H1 (cell line): Measurements from ENCODE around the gene B4GALT5.

Experiments
- ASH2L ChIP-seq: fragments of 200-600, 300-600 bp; sonication (generic); IDR thresholded peaks from one replicate; pipeline ENCODE4 v1.7.1; 2017; ENCODE audit warnings: low read length
- BRCA1 ChIP-seq: IDR thresholded peaks from 2 replicates; pipeline ENCODE4 v1.6.1; 2012; ENCODE audit warnings: low read depth, low read length, improper control_type of control experiment
- CREB1 ChIP-seq: IDR thresholded peaks from 2 replicates; pipeline ENCODE4 v1.6.1; 2012; ENCODE audit warnings: inconsistent platforms
- EP300 ChIP-seq, 2 experiments: IDR thresholded peaks; 1 replicate in 1 of 2; 2 replicates in 1 of 2; pipeline ENCODE4 v1.6.1; 2011 to 2012; ENCODE audit warnings: low read depth in 2 of 2, low read length in 2 of 2, mild to moderate bottlenecking in 2 of 2, borderline replicate concordance in 1 of 2, inconsistent platforms in 1 of 2, moderate library complexity in 1 of 2
- EZH2 ChIP-seq: fragments of 200-600 bp; sonication (generic); IDR thresholded peaks from 2 replicates; pipeline ENCODE4 v1.7.1; 2012; ENCODE audit warnings: low read depth, mild to moderate bottlenecking, moderate library complexity, low read length, inconsistent platforms; ENCODE audit not compliant: severe bottlenecking
- GABPA ChIP-seq: IDR thresholded peaks from 2 replicates; pipeline ENCODE4 v1.6.1; 2011; ENCODE audit warnings: mild to moderate bottlenecking, low read length, moderate library complexity, borderline replicate concordance; ENCODE audit not compliant: insufficient read depth
- GTF2F1 ChIP-seq: IDR thresholded peaks from 2 replicates; pipeline ENCODE4 v1.6.1; 2012; ENCODE audit warnings: low read depth, low read length, improper control_type of control experiment, borderline replicate concordance
- POLR2AphosphoS5 ChIP-seq: IDR thresholded peaks from 2 replicates; pipeline ENCODE4 v1.6.1; 2011; ENCODE audit warnings: low read depth, low read length
- SP1 ChIP-seq: IDR thresholded peaks from 2 replicates; pipeline ENCODE4 v1.6.1; 2011; ENCODE audit warnings: low read depth, low read length
- SRF ChIP-seq: IDR thresholded peaks from 2 replicates; pipeline ENCODE4 v1.6.1; 2011; ENCODE audit warnings: mild to moderate bottlenecking, low read depth, low read length, moderate library complexity
- SUZ12 ChIP-seq: fragments of 200-600 bp; sonication (generic); IDR thresholded peaks from 2 replicates; pipeline ENCODE4 v1.6.1; 2012; ENCODE audit warnings: mild to moderate bottlenecking, inconsistent platforms, low read length, moderate library complexity, mixed read lengths
- TF ChIP-seq, protein P1 (sequence below), 3 experiments: IDR thresholded peaks; 1 replicate in 2 of 3; 2 replicates in 1 of 3; pipeline versions ENCODE4 v1.5.1 to v1.6.1; 2011; ENCODE audit warnings: low read length in 3 of 3, mild to moderate bottlenecking in 3 of 3, inconsistent platforms in 2 of 3, low read depth in 1 of 3, moderate library complexity in 1 of 3; ENCODE audit not compliant: insufficient read depth in 1 of 3; ENCODE audit errors: control extremely low read depth in 1 of 3
- TF ChIP-seq, protein P2 (sequence below): IDR thresholded peaks from 2 replicates; pipeline ENCODE4 v1.6.1; 2012; ENCODE audit warnings: inconsistent platforms
- TF ChIP-seq, protein P3 (sequence below): IDR thresholded peaks from 2 replicates; pipeline ENCODE4 v1.6.1; 2012; ENCODE audit warnings: inconsistent platforms

DNA sequence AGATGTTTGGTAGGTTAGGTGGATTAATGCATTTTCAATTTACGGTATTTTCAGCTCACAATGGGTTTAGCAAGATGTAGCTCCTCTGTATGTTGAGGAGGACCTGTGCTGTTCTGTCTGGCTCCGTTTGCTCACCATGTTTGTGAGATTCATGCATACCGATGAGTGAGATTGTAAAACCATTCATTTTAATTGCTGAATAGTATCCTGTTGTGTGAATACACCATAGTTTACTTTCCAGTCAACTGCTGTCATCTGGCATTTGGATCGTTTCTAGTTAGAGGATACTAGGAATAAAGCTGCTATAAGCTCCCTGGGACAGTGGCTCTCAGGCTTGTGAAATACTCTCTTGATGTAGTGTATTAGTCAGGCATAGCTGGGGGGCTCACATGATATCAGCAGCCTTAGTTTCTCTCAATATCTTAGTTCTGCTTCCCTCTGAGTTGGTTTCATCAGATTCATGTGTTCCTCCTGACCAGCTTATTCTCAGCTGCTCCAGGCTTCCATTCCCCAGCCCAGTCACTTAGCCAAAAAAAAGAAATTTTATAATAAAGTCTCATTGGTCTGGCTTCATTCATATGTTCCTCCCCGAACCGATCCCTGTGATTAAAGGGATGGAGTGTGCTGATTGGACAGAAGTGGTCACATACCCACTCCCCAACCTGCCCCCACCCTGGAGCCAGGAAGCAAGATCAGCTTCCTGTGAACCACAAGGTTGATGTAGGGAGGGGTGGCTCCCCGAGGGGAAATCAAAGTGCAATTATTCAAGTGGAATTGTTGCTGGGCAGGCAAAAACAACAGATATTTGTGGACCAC, 10.9 kb upstream of the B4GALT5 start:
- TF ChIP-seq SUZ12 (no peak), SRF (no peak), ASH2L (no peak), EZH2 (no peak), EP300 (IDR thresholded peaks at IDR 0.05; ENCODE audit: borderline replicate concordance in 1 of 2, low read depth in 2 of 2, low read length in 2 of 2) (no peak), BRCA1 (no peak), GABPA (no peak), CREB1 (no peak), GTF2F1 (no peak), SP1 (no peak), POLR2AphosphoS5 (no peak)
- TF ChIP-seq, protein P1, sequence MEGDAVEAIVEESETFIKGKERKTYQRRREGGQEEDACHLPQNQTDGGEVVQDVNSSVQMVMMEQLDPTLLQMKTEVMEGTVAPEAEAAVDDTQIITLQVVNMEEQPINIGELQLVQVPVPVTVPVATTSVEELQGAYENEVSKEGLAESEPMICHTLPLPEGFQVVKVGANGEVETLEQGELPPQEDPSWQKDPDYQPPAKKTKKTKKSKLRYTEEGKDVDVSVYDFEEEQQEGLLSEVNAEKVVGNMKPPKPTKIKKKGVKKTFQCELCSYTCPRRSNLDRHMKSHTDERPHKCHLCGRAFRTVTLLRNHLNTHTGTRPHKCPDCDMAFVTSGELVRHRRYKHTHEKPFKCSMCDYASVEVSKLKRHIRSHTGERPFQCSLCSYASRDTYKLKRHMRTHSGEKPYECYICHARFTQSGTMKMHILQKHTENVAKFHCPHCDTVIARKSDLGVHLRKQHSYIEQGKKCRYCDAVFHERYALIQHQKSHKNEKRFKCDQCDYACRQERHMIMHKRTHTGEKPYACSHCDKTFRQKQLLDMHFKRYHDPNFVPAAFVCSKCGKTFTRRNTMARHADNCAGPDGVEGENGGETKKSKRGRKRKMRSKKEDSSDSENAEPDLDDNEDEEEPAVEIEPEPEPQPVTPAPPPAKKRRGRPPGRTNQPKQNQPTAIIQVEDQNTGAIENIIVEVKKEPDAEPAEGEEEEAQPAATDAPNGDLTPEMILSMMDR (IDR thresholded peaks at IDR 0.05; ENCODE audit: control extremely low read depth in 1 of 3, insufficient read depth in 1 of 3, low read depth in 1 of 3, low read length in 3 of 3): no peak
- TF ChIP-seq, protein P2, sequence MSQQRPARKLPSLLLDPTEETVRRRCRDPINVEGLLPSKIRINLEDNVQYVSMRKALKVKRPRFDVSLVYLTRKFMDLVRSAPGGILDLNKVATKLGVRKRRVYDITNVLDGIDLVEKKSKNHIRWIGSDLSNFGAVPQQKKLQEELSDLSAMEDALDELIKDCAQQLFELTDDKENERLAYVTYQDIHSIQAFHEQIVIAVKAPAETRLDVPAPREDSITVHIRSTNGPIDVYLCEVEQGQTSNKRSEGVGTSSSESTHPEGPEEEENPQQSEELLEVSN: no peak
- TF ChIP-seq, protein P3, sequence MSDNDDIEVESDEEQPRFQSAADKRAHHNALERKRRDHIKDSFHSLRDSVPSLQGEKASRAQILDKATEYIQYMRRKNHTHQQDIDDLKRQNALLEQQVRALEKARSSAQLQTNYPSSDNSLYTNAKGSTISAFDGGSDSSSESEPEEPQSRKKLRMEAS: no peak
